Skin epidermis (tissue), 12 donors: ENCODE data around the gene COL19A1.

ENCODE experiments used
- H3K27ac ChIP-seq, 21 experiments: fragments of 200-600 bp; sonication (generic) in 11 of 21; one replicate each; pipeline ENCODE4 v1.5.0; 2020; ENCODE audit warnings: mild to moderate bottlenecking in 3 of 21, inconsistent platforms in 2 of 21, moderate library complexity in 2 of 21
- H3K4me3 ChIP-seq, 7 experiments: fragments of 200-600 bp; sonication (generic) in 2 of 7; one replicate each; pipeline ENCODE4 v1.5.0; 2020; ENCODE audit warnings: inconsistent platforms in 2 of 7, mild to moderate bottlenecking in 2 of 7, moderate library complexity in 1 of 7

The COL19A1 gene

GRCh38 chr6:70184723-70185122 lies 318.4 kb downstream of the COL19A1 start:
- no peak overlapping the region for H3K27ac ChIP-seq
- no peak overlapping the region for H3K4me3 ChIP-seq

GRCh38 chr6:70186461-70186860 lies 320.1 kb downstream of the COL19A1 start:
- no peak overlapping the region for H3K4me3 ChIP-seq
- H3K27ac ChIP-seq = no peak overlapping the region

GRCh38 chr6:70188202-70188601 lies 321.8 kb downstream of the COL19A1 start:
- H3K27ac ChIP-seq = no peak overlapping the region
- no peak overlapping the region for H3K4me3 ChIP-seq

- H3K27ac ChIP-seq = no peak overlapping the region
- no peak overlapping the region for H3K4me3 ChIP-seq
Measured at GRCh38 chr6:70194421-70194820, 328.1 kb downstream of the COL19A1 start.

- H3K4me3 ChIP-seq = no peak overlapping the region
- no peak overlapping the region for H3K27ac ChIP-seq
Measured at GRCh38 chr6:70196531-70196930, 330.2 kb downstream of the COL19A1 start.

GRCh38 chr6:70198785-70199184 lies 332.4 kb downstream of the COL19A1 start:
- no peak overlapping the region for H3K4me3 ChIP-seq
- no peak overlapping the region for H3K27ac ChIP-seq

- no peak overlapping the region for H3K4me3 ChIP-seq
- no peak overlapping the region for H3K27ac ChIP-seq
Measured at GRCh38 chr6:70208235-70208790, 342.0 kb downstream of the COL19A1 start.

GRCh38 chr6:70210462-70210861 lies 344.1 kb downstream of the COL19A1 start:
- Histone ChIP-seq H3K4me3 (no peak overlapping the region), H3K27ac (no peak overlapping the region)

- Histone ChIP-seq H3K4me3 (no peak overlapping the region), H3K27ac (no peak overlapping the region)
Measured at GRCh38 chr6:70215460-70216108, 349.2 kb downstream of the COL19A1 start.

- Histone ChIP-seq H3K4me3 (no peak overlapping the region), H3K27ac (no peak overlapping the region)
Measured at GRCh38 chr6:70216767-70217166, 350.4 kb downstream of the COL19A1 start.

GRCh38 chr6:70219943-70220613 lies 353.7 kb downstream of the COL19A1 start:
- H3K4me3 ChIP-seq = no peak overlapping the region
- no peak overlapping the region for H3K27ac ChIP-seq

- no peak overlapping the region for H3K4me3 ChIP-seq
- H3K27ac ChIP-seq = no peak overlapping the region
Measured at GRCh38 chr6:70221025-70221714, 354.8 kb downstream of the COL19A1 start.

GRCh38 chr6:70221715-70222438 lies 355.5 kb downstream of the COL19A1 start:
- no peak overlapping the region for H3K4me3 ChIP-seq
- no peak overlapping the region for H3K27ac ChIP-seq

GRCh38 chr6:70222439-70222749 lies 356.0 kb downstream of the COL19A1 start:
- Histone ChIP-seq H3K27ac (no peak overlapping the region), H3K4me3 (no peak overlapping the region)

GRCh38 chr6:70225055-70225454 lies 358.7 kb downstream of the COL19A1 start:
- no peak overlapping the region for H3K27ac ChIP-seq
- H3K4me3 ChIP-seq = no peak overlapping the region

GRCh38 chr6:70231311-70231710 lies 365.0 kb downstream of the COL19A1 start:
- H3K4me3 ChIP-seq = no peak overlapping the region
- H3K27ac ChIP-seq = no peak overlapping the region

GRCh38 chr6:70234561-70235236 lies 368.3 kb downstream of the COL19A1 start:
- H3K4me3 ChIP-seq = no peak overlapping the region
- H3K27ac ChIP-seq = no peak overlapping the region

- Histone ChIP-seq H3K4me3 (no peak overlapping the region), H3K27ac (no peak overlapping the region)
Measured at GRCh38 chr6:70236343-70236742, 370.0 kb downstream of the COL19A1 start.

GRCh38 chr6:70241031-70241430 lies 374.7 kb downstream of the COL19A1 start:
- no peak overlapping the region for H3K27ac ChIP-seq
- no peak overlapping the region for H3K4me3 ChIP-seq

- Histone ChIP-seq H3K27ac (no peak overlapping the region), H3K4me3 (no peak overlapping the region)
Measured at GRCh38 chr6:70241991-70242420, 375.6 kb downstream of the COL19A1 start.
